HepG2 (cell line): ENCODE data around the gene TSPYL4.

Source experiments
- EP300 ChIP-seq, 3 experiments: sonication (generic) in 1 of 3; formaldehyde crosslinking in 1 of 3; IDR thresholded peaks; 2 replicates each; pipeline versions ENCODE4 v1.5.1 to v1.6.1; 2011 to 2020; ENCODE audit warnings: low read depth in 2 of 3, low read length in 2 of 3, borderline replicate concordance in 1 of 3, improper control_type of control experiment in 1 of 3, mild to moderate bottlenecking in 1 of 3, missing genetic modification reagents in 1 of 3, moderate library complexity in 1 of 3
- HIC2 ChIP-seq: sonication (generic); formaldehyde crosslinking; IDR thresholded peaks from 2 replicates; pipeline ENCODE4 v1.9.0; 2022; ENCODE audit warnings: low read depth, missing genetic modification reagents
- HMG20A ChIP-seq: IDR thresholded peaks from 2 replicates; pipeline ENCODE4 v1.6.1; 2016; ENCODE audit warnings: borderline replicate concordance
- NFIC ChIP-seq: IDR thresholded peaks from 2 replicates; pipeline ENCODE4 v1.6.1; 2012; ENCODE audit warnings: mild to moderate bottlenecking, low read length, inconsistent platforms
- NFYB ChIP-seq: sonication (generic); formaldehyde crosslinking; IDR thresholded peaks from 2 replicates; pipeline ENCODE4 v1.4.0; 2020; ENCODE audit warnings: missing genetic modification reagents
- REPIN1 ChIP-seq: sonication (generic); formaldehyde crosslinking; IDR thresholded peaks from 2 replicates; pipeline ENCODE4 v1.8.0; 2022; ENCODE audit warnings: missing genetic modification reagents, low read depth, mild to moderate bottlenecking, borderline replicate concordance
- SALL2 ChIP-seq: sonication (generic); formaldehyde crosslinking; IDR thresholded peaks from 2 replicates; pipeline ENCODE4 v1.8.1; 2023; ENCODE audit warnings: mild to moderate bottlenecking, missing genetic modification reagents, inconsistent platforms
- TAF1 ChIP-seq: sonication (generic); formaldehyde crosslinking; IDR thresholded peaks from 2 replicates; pipeline ENCODE4 v1.4.0; 2020; ENCODE audit warnings: missing genetic modification reagents
- YY1 ChIP-seq: IDR thresholded peaks from 2 replicates; pipeline ENCODE4 v1.6.1; 2011; ENCODE audit warnings: low read length, low read depth, moderate library complexity, mild to moderate bottlenecking; ENCODE audit not compliant: insufficient read depth, insufficient replicate concordance
- ZBTB21 ChIP-seq: sonication (generic); formaldehyde crosslinking; IDR thresholded peaks from 2 replicates; pipeline ENCODE4 v1.4.0; 2020; ENCODE audit warnings: missing genetic modification reagents
- ZFP41 ChIP-seq: sonication (generic); formaldehyde crosslinking; IDR thresholded peaks from 2 replicates; pipeline ENCODE4 v1.4.0; 2020; ENCODE audit warnings: mild to moderate bottlenecking, missing genetic modification reagents, borderline replicate concordance
- ZNF670 ChIP-seq: sonication (generic); formaldehyde crosslinking; IDR thresholded peaks from 2 replicates; pipeline ENCODE4 v1.8.0; 2022; ENCODE audit warnings: mild to moderate bottlenecking, missing genetic modification reagents, borderline replicate concordance
- TF ChIP-seq, protein P1 (sequence below), 2 experiments: sonication (generic) in 1 of 2; formaldehyde crosslinking in 1 of 2; IDR thresholded peaks; 2 replicates each; pipeline versions ENCODE4 v1.4.0 to v1.6.1; 2018 to 2020; ENCODE audit warnings: missing genetic modification reagents in 2 of 2, borderline replicate concordance in 1 of 2, low read depth in 1 of 2, mild to moderate bottlenecking in 1 of 2, missing biosample characterization in 1 of 2
- TF ChIP-seq, protein P2 (sequence below): sonication (generic); formaldehyde crosslinking; IDR thresholded peaks from 2 replicates; pipeline ENCODE4 v1.9.0; 2021; ENCODE audit warnings: missing genetic modification reagents, mild to moderate bottlenecking, borderline replicate concordance

DNA sequence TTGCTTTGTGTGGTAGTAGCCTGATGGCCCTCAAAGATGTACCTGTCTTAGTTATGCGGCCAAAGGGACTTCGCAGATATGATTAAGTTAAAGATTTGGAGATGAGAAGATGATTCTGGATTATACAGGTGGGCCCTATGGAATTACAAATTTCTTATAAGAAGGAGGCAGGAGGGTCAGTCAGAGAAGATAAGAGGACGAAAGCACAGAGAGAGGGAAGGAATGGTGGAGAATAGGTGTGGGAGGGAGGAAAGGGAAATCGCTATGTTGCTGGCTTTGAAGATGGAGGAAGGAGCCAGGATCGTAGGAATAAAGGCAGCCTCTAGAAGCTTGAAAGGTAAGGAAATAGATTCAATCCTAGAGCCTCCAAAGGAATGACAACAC lies 27.1 kb upstream of the TSPYL4 start:
- TF ChIP-seq NFIC (no peak), ZBTB21 (CRISPR knock-in tag) (no peak), HIC2 (CRISPR knock-in tag) (no peak), HMG20A (CRISPR knock-in tag) (no peak), SALL2 (no peak), ZNF670 (no peak), ZFP41 (CRISPR knock-in tag) (no peak), NFYB (CRISPR knock-in tag) (no peak), REPIN1 (CRISPR knock-in tag) (no peak), EP300 (IDR thresholded peaks at IDR 0.05; ENCODE audit: low read depth in 2 of 2, low read length in 2 of 2) (no peak), EP300 (CRISPR knock-in tag; IDR thresholded peaks at IDR 0.05; ENCODE audit: borderline replicate concordance) (no peak), TAF1 (no peak), YY1 (no peak)
- TF ChIP-seq, protein P1, sequence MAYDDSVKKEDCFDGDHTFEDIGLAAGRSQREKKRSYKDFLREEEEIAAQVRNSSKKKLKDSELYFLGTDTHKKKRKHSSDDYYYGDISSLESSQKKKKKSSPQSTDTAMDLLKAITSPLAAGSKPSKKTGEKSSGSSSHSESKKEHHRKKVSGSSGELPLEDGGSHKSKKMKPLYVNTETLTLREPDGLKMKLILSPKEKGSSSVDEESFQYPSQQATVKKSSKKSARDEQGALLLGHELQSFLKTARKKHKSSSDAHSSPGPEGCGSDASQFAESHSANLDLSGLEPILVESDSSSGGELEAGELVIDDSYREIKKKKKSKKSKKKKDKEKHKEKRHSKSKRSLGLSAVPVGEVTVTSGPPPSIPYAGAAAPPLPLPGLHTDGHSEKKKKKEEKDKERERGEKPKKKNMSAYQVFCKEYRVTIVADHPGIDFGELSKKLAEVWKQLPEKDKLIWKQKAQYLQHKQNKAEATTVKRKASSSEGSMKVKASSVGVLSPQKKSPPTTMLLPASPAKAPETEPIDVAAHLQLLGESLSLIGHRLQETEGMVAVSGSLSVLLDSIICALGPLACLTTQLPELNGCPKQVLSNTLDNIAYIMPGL (CRISPR knock-in tag; IDR thresholded peaks at IDR 0.05; ENCODE audit: borderline replicate concordance in 1 of 2, low read depth in 1 of 2), result no peak
- TF ChIP-seq, protein P2, sequence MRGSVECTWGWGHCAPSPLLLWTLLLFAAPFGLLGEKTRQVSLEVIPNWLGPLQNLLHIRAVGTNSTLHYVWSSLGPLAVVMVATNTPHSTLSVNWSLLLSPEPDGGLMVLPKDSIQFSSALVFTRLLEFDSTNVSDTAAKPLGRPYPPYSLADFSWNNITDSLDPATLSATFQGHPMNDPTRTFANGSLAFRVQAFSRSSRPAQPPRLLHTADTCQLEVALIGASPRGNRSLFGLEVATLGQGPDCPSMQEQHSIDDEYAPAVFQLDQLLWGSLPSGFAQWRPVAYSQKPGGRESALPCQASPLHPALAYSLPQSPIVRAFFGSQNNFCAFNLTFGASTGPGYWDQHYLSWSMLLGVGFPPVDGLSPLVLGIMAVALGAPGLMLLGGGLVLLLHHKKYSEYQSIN, result no peak
